RWPE1 (cell line): Measurements from ENCODE around the gene UBE2K.
"Not testable (repeated sequence)": the region's sequence is repeated elsewhere in the genome, so short reads cannot be mapped to it uniquely, and the experiment has no call there.

Source experiments
- CTCF ChIA-PET: fragments of 350-600 bp; sonication (Branson Sonifier 250); formaldehyde crosslinking; extraction: SDS; loops from one replicate; lab custom pipeline; 2021; lab: Yijun Ruan, JAX
- POLR2A ChIA-PET: fragments of 400-600 bp; formaldehyde crosslinking; extraction: SDS; loops from one replicate; lab custom pipeline; 2020; ENCODE audit warnings: antibody characterized with exemption; ENCODE audit not compliant: low non-redundant PET; lab: Yijun Ruan, JAX
- DNase-seq: peaks from one replicate; pipeline ENCODE4 v3.0.0; 2012; ENCODE audit warnings: low spot score
- H3K27ac ChIP-seq: fragments of 450-650 bp; 2 replicates; pipeline ENCODE4 v1.5.1; 2017
- CTCF ChIP-seq: fragments of 450-650 bp; conservative IDR thresholded peaks from 2 replicates; pipeline ENCODE4 v1.5.1; 2017; ENCODE audit warnings: low read depth, mild to moderate bottlenecking

Gene UBE2K

GRCh38 chr4:39785083-39785482 is 87.1 kb downstream of the UBE2K start:
- no peak for DNase-seq
- H3K27ac ChIP-seq, result no peak overlapping the region
- CTCF ChIA-PET, result interaction anchor here (0.6 kb wide), 2 partner anchors 21 to 193 kb away, joined by 3 to 6 read pairs; no protein-coding TSS in a partner anchor
- POLR2A ChIA-PET, result no interaction called here
- no peak for TF ChIP-seq CTCF

- ChIA-PET POLR2A (no interaction called here), CTCF (interaction anchor here (0.6 to 0.8 kb wide), 2 partner anchors 23 to 211 kb away, joined by 3 to 4 read pairs; no protein-coding TSS in a partner anchor)
- no peak for DNase-seq
- no peak for TF ChIP-seq CTCF
- no peak overlapping the region for H3K27ac ChIP-seq
Measured at GRCh38 chr4:39786838-39787237, 88.9 kb downstream of the UBE2K start.

GRCh38 chr4:39792128-39792527 is 94.2 kb downstream of the UBE2K start:
- CTCF ChIA-PET, result no interaction called here
- TF ChIP-seq CTCF, result no peak
- H3K27ac ChIP-seq, result no peak overlapping the region
- POLR2A ChIA-PET, result no interaction called here
- DNase-seq, result no peak

GRCh38 chr4:39792529-39792928 is 94.6 kb downstream of the UBE2K start:
- DNase-seq, result no peak
- no peak overlapping the region for H3K27ac ChIP-seq
- no peak for TF ChIP-seq CTCF
- CTCF ChIA-PET, result no interaction called here
- POLR2A ChIA-PET, result no interaction called here

GRCh38 chr4:39792976-39793375 is 95.0 kb downstream of the UBE2K start:
- DNase-seq, H3K27ac ChIP-seq, POLR2A ChIA-PET, CTCF ChIA-PET: not testable (repeated sequence)

GRCh38 chr4:39802005-39802404 is 104.1 kb downstream of the UBE2K start:
- DNase-seq, result no peak
- ChIA-PET POLR2A (no interaction called here), CTCF (interaction anchor here (0.6 kb wide), 1 partner anchor 27 kb away, joined by 3 read pairs; no protein-coding TSS in a partner anchor)
- TF ChIP-seq CTCF, result no peak
- no peak overlapping the region for H3K27ac ChIP-seq

GRCh38 chr4:39808231-39808749 is 110.4 kb downstream of the UBE2K start:
- DNase-seq, result no peak
- no peak for TF ChIP-seq CTCF
- no peak overlapping the region for H3K27ac ChIP-seq
- ChIA-PET CTCF (interaction anchor here (0.7 kb wide), 1 partner anchor 197 kb away, joined by 4 read pairs; no protein-coding TSS in a partner anchor), POLR2A (no interaction called here)
